Endodermal cell (in vitro differentiated cells): ENCODE data around the gene BORCS6. TPM values are rescaled to one million over a fixed set of nuclear protein-coding genes. Genes with fewer than 3 reads are reported as not detected.

ENCODE experiments used
- DNase-seq: peaks from one replicate; pipeline ENCODE4 v3.0.0-alpha.2; 2017
- H3K27ac ChIP-seq: 2 replicates; pipeline ENCODE4 v1.5.1; 2013; ENCODE audit warnings: mild to moderate bottlenecking, low read depth, low read length, moderate library complexity
- H3K27me3 ChIP-seq: 2 replicates; pipeline ENCODE4 v1.6.1; 2013; ENCODE audit warnings: mild to moderate bottlenecking, low read length, moderate library complexity; ENCODE audit not compliant: insufficient read depth, control insufficient read depth, poor library complexity, severe bottlenecking
- H3K36me3 ChIP-seq: 2 replicates; pipeline ENCODE4 v1.7.0; 2013; ENCODE audit warnings: mild to moderate bottlenecking, low read length, moderate library complexity; ENCODE audit not compliant: control insufficient read depth, insufficient read depth
- H3K4me1 ChIP-seq: one replicate; pipeline ENCODE4 v1.7.0; 2013; ENCODE audit warnings: low read length; ENCODE audit not compliant: control insufficient read depth, insufficient read depth
- H3K4me3 ChIP-seq: 2 replicates; pipeline ENCODE4 v1.5.1; 2013; ENCODE audit warnings: mild to moderate bottlenecking, low read length, moderate library complexity
- H3K9ac ChIP-seq: 2 replicates; pipeline ENCODE4 v1.6.1; 2013; ENCODE audit warnings: mild to moderate bottlenecking, low read length, moderate library complexity; ENCODE audit not compliant: poor library complexity, severe bottlenecking; ENCODE audit errors: extremely low read depth
- H3K9me3 ChIP-seq: 2 replicates; pipeline ENCODE4 v1.6.1; 2013; ENCODE audit warnings: mild to moderate bottlenecking, low read length, moderate library complexity; ENCODE audit not compliant: control insufficient read depth
- H3K27ac Mint-ChIP-seq: 2 replicates; pipeline ENCODE4 v1.8.0; 2020; ENCODE audit warnings: mixed read lengths
- H3K27me3 Mint-ChIP-seq: 2 replicates; pipeline ENCODE4 v1.8.0; 2021; ENCODE audit warnings: mild to moderate bottlenecking, mixed read lengths; ENCODE audit not compliant: insufficient read depth
- H3K36me3 Mint-ChIP-seq: 2 replicates; pipeline ENCODE4 v1.8.0; 2020; ENCODE audit warnings: low read depth, mixed read lengths
- H3K4me1 Mint-ChIP-seq: 2 replicates; pipeline ENCODE4 v1.8.0; 2020; ENCODE audit warnings: mixed read lengths
- H3K4me3 Mint-ChIP-seq: 2 replicates; pipeline ENCODE4 v1.8.0; 2020; ENCODE audit warnings: mild to moderate bottlenecking, moderate library complexity, mixed read lengths
- H3K9me3 Mint-ChIP-seq: 2 replicates; pipeline ENCODE4 v1.8.0; 2020; ENCODE audit warnings: mild to moderate bottlenecking, mixed read lengths
- WGBS, 2 experiments: methylation state at CpG; one replicate each; pipeline versions ENCODE4 v1.1.5 to v1.1.7; 2013; ENCODE audit warnings: missing lambda C conversion rate in 2 of 2, mixed read lengths in 1 of 2; ENCODE audit not compliant: insufficient coverage in 1 of 2, insufficient read length in 1 of 2; 5-methylcytosine and 5-hydroxymethylcytosine counted together
- total RNA-seq, 2 donors: library from RNA; stranded (reverse); fragmentation: NEBNext Ultra II Directional in 1 of 2; extraction: Animal tissue kit (Norgen Biotek cat#: 25700) in 1 of 2; gene quantifications; 2 replicates in 1 of 2; 3 replicates in 1 of 2; pipeline ENCODE4 v1.2.1, GENCODE V29; 2021
- TF ChIP-seq, protein P1 (sequence below): fragments of 200-600 bp; sonication (generic); conservative IDR thresholded peaks from 2 replicates; pipeline ENCODE4 v1.5.0; 2021; ENCODE audit warnings: antibody characterized with exemption, mild to moderate bottlenecking

BORCS6 gene
- total RNA-seq, 2 donors from 2014 or later, result 4.1 to 5.5 TPM

GRCh38 chr17:8159459-8160223 lies 30.3 kb downstream of the BORCS6 start:
- H3K4me3 Mint-ChIP-seq, result peak overlapping the region; percentile 77
- H3K36me3 ChIP-seq, result peaks cover 27% of the 10 kb centered on the region
- H3K9me3 Mint-ChIP-seq, result no peaks in the 10 kb centered on the region
- TF ChIP-seq, protein P1, sequence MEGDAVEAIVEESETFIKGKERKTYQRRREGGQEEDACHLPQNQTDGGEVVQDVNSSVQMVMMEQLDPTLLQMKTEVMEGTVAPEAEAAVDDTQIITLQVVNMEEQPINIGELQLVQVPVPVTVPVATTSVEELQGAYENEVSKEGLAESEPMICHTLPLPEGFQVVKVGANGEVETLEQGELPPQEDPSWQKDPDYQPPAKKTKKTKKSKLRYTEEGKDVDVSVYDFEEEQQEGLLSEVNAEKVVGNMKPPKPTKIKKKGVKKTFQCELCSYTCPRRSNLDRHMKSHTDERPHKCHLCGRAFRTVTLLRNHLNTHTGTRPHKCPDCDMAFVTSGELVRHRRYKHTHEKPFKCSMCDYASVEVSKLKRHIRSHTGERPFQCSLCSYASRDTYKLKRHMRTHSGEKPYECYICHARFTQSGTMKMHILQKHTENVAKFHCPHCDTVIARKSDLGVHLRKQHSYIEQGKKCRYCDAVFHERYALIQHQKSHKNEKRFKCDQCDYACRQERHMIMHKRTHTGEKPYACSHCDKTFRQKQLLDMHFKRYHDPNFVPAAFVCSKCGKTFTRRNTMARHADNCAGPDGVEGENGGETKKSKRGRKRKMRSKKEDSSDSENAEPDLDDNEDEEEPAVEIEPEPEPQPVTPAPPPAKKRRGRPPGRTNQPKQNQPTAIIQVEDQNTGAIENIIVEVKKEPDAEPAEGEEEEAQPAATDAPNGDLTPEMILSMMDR, result no peak
- H3K27me3 ChIP-seq, result no peaks in the 10 kb centered on the region
- no peak for DNase-seq
- 85 to 96% methylated on average over 3 of the region's 4 CpGs for WGBS, 2 experiments
- no peaks in the 10 kb centered on the region for H3K27me3 Mint-ChIP-seq
- H3K9ac ChIP-seq, result no peak overlapping the region
- H3K4me1 ChIP-seq, result peaks cover 19% of the 10 kb centered on the region
- no peak overlapping the region for H3K27ac ChIP-seq
- H3K9me3 ChIP-seq, result no peaks in the 10 kb centered on the region
- H3K4me3 ChIP-seq, result no peak overlapping the region
- H3K4me1 Mint-ChIP-seq, result peaks cover 29% of the 10 kb centered on the region
- peaks cover 31% of the 10 kb centered on the region for H3K36me3 Mint-ChIP-seq
- H3K27ac Mint-ChIP-seq, result no peak overlapping the region

DNA sequence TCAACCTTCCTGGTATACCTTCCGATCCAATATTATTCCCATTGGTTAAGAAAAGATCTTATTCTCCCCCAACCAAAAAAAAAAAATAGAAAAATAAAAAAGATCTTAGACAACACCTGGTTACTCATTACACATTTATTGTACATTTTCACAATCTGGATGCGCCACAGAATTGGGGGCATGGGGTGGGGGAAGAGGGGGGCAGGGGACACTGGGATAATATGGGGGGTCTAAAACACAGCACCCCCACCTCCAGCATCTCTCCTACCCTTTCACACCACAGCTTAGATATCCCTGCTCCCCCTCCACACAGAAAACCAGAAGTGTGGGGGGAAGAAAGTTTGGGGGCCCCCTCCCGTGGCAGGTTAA lies 31.0 kb downstream of the BORCS6 start:
- Histone ChIP-seq H3K9ac (no peak overlapping the region), H3K27ac (no peak overlapping the region), H3K4me3 (no peak overlapping the region), H3K27me3 (no peaks in the 10 kb centered on the region), H3K9me3 (no peaks in the 10 kb centered on the region), H3K36me3 (peaks cover 27% of the 10 kb centered on the region), H3K4me1 (peaks cover 15% of the 10 kb centered on the region)
- no peak for DNase-seq
- Mint-ChIP-seq H3K27me3 (no peaks in the 10 kb centered on the region), H3K4me3 (no peak overlapping the region), H3K27ac (no peak overlapping the region), H3K9me3 (no peaks in the 10 kb centered on the region), H3K36me3 (peaks cover 31% of the 10 kb centered on the region), H3K4me1 (peaks cover 22% of the 10 kb centered on the region)
- WGBS, 2 experiments, result 64 to 75% methylated on average over 2 of the region's 3 CpGs
- TF ChIP-seq, protein P1, result no peak

DNA sequence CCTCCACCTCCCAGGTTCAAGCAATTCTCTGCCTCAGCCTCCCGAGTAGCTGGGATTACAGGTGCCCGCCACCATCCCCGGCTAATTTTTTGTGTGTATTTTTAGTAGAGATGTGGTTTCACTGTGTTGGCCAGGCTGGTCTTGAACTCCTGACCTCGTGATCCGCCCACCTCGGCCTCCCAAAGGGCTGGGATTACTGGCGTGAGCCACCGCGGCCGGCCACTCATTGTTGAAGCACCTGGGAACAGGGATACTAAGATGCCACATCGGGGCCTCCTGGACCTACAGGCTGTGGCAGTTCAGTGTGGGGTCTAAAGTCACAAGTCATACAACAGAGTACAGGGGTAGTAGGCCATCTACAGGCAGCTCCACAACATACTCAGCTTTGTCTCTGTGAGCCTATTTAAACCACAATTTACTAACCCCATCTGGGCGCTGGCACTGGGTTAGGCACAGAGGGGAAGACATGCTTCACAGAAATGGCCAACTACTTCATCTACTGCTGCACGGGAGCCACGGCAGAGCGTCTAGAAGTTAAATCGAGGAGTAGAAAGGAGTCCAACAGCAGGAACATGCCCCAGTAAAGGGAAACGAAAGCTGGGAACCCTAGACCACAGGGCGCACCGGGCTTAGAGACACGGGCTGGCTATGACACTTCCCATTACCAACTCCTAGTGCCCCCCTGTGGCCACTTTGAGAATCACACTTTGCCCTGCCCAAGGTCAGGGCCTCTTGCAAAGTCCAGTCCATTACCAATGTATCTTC lies 31.5 kb downstream of the BORCS6 start:
- peaks cover 12% of the 10 kb centered on the region for H3K4me1 ChIP-seq
- no peak overlapping the region for H3K9ac ChIP-seq
- no peak overlapping the region for H3K4me3 Mint-ChIP-seq
- peak; percentile 99 for DNase-seq
- TF ChIP-seq, protein P1, result peak; percentile 94
- H3K27me3 ChIP-seq, result no peaks in the 10 kb centered on the region
- peaks cover 27% of the 10 kb centered on the region for H3K36me3 ChIP-seq
- no peak overlapping the region for H3K27ac ChIP-seq
- no peaks in the 10 kb centered on the region for H3K27me3 Mint-ChIP-seq
- no peaks in the 10 kb centered on the region for H3K9me3 Mint-ChIP-seq
- H3K27ac Mint-ChIP-seq, result peak overlapping the region; percentile 57
- 57 to 69% methylated on average over 14 to 20 of the region's 20 CpGs for whole genome bisulfite sequencing, 2 experiments
- H3K36me3 Mint-ChIP-seq, result peaks cover 31% of the 10 kb centered on the region
- H3K4me1 Mint-ChIP-seq, result peaks cover 20% of the 10 kb centered on the region
- H3K4me3 ChIP-seq, result no peak overlapping the region
- H3K9me3 ChIP-seq, result no peaks in the 10 kb centered on the region
